GM18499 (cell line): Measurements from ENCODE around the gene FETUB.

Experiments
- ATAC-seq: cut with Tn5 transposase; IDR thresholded peaks from one replicate; pipeline ENCODE4 v1.9.1; 2021; ENCODE audit warnings: moderate number of reproducible peaks; ENCODE audit not compliant: insufficient read depth, unreplicated experiment

Gene FETUB, protein sequence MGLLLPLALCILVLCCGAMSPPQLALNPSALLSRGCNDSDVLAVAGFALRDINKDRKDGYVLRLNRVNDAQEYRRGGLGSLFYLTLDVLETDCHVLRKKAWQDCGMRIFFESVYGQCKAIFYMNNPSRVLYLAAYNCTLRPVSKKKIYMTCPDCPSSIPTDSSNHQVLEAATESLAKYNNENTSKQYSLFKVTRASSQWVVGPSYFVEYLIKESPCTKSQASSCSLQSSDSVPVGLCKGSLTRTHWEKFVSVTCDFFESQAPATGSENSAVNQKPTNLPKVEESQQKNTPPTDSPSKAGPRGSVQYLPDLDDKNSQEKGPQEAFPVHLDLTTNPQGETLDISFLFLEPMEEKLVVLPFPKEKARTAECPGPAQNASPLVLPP

GRCh38 chr3:186639778-186640472 is at the start of gene FETUB:
TSS of gene FETUB (plus strand) at chr3:186640399. CDS start at chr3:186640461, 62 bp downstream.
- ATAC-seq, result no peak

DNA sequence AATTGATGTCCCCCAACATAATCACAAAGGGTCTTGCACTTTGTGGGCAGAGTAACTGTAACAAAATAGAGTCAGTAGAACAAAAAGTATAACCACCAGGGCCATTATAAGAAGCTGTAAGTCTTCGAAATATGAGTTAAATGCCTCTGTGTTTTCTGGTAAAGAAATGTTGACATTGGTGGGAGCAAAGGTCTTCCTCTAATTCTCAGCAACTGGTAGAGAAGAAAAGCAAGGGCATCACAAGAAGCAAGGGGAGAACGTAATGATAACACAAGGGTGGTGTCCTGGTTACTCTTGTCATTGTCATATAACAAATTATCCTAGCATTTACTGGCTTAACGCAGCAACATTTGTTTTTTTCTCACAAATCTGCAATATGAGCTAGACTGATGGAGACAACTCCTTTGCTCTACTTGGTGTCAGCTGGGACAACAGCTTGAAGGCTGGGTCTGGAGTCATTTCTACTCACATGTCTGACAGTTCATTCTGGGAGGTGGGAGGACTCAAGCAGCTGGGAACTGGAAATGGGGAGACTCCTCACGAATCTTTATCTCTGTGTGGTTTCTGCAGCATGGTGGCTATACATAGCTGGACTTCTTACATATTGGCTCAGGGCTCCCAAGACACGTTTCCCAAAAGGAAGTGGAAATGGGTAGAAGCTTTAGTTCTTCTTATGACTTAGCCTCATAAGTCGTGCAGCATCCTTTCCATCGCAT is 49.5 kb upstream of the FETUB start:
- ATAC-seq, result no peak

DNA sequence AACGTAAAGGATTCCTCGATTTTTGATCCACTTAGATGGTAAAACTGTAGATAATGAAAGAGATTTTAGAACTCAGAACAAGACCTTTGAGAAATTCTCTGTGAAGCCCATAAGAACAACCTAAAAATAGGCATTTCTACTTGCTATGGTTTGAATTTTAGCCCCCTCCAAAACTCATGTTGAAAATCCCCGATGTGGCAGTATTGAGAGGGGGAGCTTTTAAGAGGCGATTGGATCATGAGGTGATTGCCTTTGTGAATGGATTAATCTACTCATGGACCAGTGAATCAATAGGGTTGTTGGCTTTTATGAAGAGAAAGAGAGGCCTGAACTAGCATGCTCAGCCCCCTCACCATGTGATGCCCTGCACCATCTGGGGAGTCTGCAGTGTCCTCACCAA is 47.5 kb upstream of the FETUB start:
- no peak for ATAC-seq

DNA sequence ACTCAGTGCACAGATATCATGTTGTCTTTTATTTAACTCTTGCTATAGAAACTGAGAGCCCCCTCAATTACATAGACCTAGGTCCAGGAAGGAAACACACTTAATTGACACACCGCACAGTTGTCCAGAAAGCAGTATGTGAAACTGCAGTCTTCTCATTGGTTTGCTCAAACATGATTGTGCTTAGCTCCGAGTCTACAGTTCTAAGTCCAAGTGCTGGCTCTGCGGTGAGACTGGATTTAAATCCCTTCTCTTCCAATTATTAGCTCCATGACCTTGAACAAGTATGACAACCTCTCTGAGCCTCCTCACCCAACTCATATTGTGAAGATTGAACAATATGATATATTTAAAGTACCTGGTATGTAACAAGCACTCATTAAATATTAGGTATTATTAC is 46.3 kb upstream of the FETUB start:
- no peak for ATAC-seq

DNA sequence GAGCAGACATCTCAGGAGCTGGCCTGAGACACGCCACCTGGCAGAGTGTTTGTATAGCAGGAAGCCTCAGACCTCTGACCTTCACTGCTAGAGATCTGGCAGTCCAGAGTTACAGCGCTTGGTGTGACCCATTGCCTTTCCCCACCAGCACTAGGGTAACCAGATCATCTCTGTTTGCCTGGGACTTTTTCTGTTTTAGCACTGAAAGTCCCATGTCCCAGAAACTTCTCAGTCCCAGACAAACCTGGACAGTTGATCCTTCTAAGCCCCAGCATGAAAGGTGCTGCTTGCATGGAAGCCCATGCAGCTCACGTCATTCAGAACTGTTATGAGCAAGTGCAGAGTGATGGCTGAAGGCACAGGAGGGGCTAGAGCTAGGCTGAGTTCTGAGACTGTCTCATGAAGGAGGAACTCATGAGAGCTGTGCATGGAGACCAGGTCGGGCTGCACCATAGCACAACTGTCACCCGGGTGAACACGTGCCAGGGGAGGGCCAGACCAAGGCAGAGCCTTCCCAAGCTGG is 45.5 kb upstream of the FETUB start:
- ATAC-seq, result no peak

DNA sequence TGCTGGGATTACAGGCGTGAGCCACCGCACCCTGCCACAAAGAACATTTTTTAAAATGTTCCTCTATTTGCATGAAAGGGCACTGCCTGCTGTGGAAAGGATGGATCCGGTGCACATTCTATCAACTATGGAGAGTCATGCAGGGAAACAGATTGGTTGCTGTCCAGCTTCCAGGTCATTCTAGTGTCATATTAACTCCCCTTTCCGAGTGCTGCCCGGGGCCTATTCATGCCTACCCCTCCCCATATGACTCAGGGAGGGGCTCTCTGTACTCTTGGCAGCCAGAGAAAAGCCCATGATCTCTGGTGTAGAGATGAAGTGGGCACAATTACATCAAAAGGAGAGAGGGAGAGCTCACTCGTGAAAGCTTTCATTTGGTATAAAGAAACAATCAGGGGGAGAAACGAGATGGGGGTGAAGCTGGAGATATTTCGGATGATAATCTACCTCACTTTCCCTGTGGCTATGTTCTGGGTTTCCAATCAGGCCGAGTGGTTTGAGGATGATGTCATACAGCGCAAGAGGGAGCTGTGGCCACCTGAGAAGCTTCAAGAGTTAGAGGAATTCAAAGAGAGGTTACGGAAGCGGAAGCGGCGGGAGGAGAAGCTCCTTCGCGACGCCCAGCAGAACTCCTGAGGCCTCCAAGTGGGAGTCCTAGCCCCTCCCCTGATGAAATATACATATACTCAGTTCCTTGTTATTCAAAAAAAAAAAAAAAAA is 43.5 kb upstream of the FETUB start:
- no peak for ATAC-seq

DNA sequence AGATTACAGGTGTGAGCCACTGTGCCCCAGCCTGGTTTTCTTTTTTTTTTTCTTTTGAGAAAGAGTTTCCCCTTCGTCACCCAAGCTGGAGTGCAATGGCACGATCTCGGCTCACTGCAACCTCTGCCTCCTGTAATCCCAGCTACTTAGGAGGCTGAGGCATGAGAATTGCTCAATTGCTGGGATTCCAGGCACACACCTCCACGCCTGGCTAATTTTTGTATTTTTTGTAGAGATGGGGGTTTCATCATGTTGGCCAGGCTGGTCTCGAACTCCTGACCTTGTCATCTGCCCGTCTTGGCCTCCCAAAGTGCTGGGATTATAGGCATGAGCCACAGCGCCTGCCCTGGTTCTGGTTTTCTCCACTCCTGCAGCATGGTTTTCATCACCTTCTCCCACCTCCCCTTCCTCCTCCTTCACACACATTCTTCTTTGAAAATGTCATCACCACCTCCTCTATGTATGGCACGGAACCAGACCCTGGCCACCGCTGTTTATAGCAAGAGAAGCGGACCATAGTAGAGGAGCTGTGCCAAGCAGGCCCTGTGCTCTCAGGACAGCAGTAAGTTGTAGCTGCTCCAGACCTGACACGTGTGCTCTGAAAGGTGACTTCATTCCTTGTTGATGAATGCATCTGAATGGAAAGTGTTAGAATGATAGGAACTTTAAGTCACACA is 42.0 kb upstream of the FETUB start:
- no peak for ATAC-seq

DNA sequence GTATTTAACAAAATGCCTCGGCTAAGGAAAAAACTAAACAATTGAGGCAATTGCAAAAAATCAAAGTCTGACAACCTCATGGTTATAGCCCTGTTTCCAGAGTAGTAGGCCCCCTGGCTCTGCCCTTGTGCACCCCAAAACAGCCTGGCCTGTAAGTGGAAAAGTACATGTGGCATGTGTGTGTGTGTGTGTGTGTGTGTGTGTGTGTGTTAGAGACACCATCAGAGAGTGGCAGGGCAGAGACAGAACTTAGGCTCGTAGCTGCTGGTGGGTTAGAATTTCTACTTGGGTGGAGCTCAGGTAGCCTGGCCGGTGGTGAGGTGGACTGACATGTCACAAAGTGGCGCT is 41.4 kb upstream of the FETUB start:
- no peak for ATAC-seq

DNA sequence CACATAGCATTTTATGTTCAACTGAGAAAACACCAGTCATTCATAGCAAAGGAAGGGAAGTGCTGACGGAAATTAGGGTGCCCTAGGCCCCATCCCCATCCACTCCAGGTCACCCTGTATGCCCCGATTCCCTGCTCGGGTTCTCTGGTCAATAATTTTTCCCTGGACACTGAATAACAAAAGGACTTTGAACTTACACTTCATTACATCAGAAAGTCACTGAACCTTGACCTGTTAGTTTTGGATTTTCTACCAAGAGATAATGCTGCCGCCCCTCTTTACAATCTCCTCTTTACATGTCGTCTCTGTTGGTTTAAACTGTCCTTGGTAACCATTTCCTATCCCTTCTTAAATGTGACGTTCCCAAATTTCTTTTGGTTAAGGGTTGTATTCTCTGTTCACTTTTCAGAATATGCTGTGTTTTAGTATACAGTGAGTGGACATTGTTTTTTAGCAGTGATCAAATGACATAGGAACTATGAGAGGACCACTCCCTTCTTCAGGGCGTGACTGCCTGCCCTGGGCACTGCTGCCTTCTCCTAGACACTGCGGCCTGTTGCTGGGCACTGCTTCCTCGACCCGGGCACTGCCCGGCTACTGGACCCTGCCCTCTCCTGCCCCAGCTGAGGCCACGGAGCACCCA is 40.9 kb upstream of the FETUB start:
- ATAC-seq, result no peak

DNA sequence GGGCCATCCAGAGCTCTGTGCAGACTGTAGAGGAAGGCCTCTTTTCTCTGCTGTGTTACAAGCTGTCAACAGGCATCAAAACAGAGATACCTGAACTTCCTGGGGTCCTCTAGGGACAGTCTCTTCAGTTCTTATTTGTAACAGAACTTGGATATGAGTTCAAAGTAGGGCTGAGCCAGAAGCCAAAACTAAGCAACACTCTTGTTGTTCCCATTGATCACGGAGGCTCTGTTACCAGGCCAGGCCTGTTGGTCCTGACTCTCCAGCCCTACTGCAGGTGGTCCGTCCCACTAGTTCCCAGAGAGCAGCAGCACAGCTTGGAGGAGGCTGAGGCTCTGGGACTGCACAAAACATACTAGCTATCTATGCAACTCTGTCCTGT is 40.4 kb upstream of the FETUB start:
- ATAC-seq, result no peak

DNA sequence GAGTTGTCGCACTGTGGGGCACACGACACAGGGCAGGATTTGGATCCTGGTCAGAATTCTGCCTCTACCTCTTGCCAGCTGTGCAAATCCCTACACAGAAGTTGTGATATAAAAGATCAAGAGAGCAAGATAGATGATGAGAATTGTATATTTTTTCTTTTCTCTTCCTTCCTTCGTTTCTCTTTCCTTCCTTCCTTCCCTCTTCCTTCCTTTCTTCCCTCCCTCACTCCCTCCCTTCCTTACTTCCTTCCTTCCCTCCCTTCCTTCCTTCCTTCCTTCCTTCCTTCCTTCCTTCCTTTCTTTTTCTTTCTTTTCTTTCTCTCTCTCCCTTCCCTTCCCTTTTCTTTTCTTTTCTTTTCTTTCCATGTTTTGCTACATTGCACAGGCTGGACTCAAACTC is 39.3 kb upstream of the FETUB start:
- ATAC-seq, result no peak

GRCh38 chr3:186603159-186603558 is 37.0 kb upstream of the FETUB start:
- no peak for ATAC-seq

DNA sequence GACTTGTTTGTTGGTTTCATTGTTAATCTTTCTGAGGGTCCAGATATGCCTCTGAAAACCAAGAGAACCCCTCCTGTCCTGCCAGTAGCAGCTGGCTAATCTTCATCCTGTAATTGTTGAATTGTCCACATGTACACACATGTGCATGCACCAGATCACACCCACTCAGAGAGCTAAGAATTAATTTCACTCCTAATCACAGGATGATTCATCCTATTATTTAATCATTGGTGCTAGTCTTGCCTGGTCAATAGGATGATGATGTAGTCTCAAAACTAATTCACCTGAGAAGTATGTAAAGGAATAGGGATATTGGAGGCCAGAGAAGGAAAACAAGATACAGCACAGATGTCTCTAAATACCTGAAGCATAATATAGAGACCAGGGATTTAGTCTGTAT is 35.1 kb upstream of the FETUB start:
- ATAC-seq, result no peak

- ATAC-seq, result no peak
Measured at GRCh38 chr3:186605561-186606545, 34.3 kb upstream of the FETUB start.

DNA sequence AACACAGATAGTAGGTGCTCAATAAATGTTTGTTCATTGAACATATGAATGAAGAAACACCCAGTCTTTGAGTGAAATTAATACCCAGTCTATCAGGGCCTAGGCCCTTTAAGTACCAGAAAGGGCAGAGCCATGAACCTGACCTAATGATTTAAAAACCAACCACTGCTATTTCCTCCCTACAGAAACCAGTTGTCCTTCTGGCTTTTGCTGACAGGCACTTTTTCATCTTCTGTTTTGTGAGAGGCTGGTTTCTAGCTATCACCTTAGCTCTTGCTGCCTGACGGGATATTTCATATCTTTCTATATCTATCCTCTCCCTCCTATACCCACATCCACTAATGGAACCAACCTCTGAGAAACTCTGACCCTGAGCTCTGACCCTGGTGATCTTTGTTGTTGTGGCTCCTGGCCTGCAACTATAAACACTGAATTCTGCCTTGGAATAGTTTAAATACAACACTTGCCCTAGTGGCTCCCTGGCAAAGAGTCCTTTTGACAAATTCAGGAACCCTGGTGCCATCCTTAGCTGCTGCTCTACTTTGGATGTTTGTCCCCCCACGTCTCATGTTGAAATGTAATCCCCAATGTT is 31.5 kb upstream of the FETUB start:
- no peak for ATAC-seq

DNA sequence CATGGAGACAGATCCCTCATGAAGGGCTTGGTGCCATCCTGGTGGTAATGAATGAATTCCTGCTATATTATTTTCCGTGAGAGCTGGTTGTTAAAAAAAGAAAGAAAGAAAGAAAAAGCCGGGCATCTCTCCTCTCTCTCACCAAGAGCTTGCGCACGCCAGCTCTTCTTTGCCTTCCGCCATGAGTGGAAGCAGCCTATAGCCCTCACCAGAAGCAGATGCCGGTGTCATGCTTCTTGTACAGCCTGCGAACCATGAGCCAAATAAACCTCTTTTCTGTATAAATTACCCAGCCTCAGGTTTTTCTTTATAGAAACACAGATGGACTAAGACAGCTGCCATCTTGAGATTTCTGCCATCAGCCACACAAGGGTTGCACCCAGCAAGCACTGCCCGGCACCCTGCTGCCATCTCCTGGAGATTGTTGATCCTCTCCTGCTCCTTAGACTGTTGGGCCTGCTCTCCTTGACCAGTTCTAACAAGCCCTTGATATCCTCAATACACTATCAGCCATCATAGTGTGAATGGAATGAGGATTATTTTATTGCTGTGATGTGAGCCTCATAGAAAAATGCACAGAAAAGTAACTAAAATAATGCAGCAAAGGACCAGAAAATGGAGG is 30.8 kb upstream of the FETUB start:
- no peak for ATAC-seq

- no peak for ATAC-seq
Measured at GRCh38 chr3:186612065-186612464, 28.1 kb upstream of the FETUB start.
